ENCODE measurements around the gene XYLT1. TPM values are rescaled to one million over a fixed set of nuclear protein-coding genes. Genes with fewer than 3 reads are reported as not detected.

Gene XYLT1
- total and polyA plus RNA-seq, 7 donors = 0.67 to 2.5 (median 1.7) TPM

DNA sequence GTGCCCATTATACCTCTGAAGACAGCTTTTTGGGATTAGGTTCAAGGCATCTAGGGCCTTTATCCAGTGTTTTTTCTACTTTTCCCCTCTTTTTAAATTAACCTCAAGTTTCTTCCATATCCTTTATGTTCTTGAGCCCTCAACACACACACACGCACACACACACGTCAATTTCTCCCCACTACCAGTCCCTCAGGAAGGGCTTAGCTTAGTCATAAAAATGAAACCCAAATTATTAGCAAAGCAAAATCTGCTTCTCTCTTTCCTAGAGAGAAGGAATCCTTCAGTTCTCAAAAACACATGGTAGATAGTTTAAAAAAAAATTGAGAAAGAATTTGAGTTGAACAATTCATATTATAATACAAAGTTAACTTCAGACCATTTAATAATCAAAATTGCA lies 401.1 kb downstream of the XYLT1 start:
- no peak overlapping the region for H3K27ac ChIP-seq
- no peaks in the 10 kb centered on the region for H3K4me1 ChIP-seq
- no peak for ATAC-seq
- intact Hi-C loops (cut with DNase I) = no loop called here
- DNase-seq = no peak
- WGBS, 3 donors = 43 to 49% (median 49%) methylated on average over 2 of the region's 2 CpGs
- no peaks in the 10 kb centered on the region for H3K9me3 ChIP-seq
- H3K4me3 ChIP-seq = no peak overlapping the region
- H3K36me3 ChIP-seq (ENCODE audit: insufficient read depth in 1 of 2, low read depth in 1 of 2) = no peaks in the 10 kb centered on the region
- H3K27me3 ChIP-seq (ENCODE audit: insufficient read depth in 3 of 3, low read length in 2 of 3) = peaks cover 1 to 5% (median 2%) of the 10 kb centered on the region in 3 donors
- TF ChIP-seq, protein P1, sequence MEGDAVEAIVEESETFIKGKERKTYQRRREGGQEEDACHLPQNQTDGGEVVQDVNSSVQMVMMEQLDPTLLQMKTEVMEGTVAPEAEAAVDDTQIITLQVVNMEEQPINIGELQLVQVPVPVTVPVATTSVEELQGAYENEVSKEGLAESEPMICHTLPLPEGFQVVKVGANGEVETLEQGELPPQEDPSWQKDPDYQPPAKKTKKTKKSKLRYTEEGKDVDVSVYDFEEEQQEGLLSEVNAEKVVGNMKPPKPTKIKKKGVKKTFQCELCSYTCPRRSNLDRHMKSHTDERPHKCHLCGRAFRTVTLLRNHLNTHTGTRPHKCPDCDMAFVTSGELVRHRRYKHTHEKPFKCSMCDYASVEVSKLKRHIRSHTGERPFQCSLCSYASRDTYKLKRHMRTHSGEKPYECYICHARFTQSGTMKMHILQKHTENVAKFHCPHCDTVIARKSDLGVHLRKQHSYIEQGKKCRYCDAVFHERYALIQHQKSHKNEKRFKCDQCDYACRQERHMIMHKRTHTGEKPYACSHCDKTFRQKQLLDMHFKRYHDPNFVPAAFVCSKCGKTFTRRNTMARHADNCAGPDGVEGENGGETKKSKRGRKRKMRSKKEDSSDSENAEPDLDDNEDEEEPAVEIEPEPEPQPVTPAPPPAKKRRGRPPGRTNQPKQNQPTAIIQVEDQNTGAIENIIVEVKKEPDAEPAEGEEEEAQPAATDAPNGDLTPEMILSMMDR (IDR thresholded peaks at IDR 0.05) = no peak

DNA sequence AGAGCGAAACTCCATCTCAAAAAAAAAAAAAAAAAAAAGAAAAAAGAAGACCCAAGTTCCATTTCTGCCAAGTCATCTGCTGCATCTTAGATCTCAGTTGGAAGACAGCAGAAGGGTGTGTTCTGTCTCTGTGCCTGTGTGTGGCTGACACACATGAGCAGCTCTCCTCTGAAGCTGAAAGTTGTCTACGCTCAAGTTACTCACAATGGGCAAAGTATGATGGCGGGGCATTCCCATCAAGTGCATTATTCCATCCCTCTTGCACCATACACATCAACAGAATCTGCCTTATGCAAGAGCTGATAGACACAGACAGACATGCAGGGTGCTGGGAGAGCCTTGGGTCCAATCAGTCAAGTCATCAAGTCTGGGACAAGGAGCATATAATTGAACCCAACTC lies 402.2 kb downstream of the XYLT1 start:
- H3K36me3 ChIP-seq (ENCODE audit: insufficient read depth in 1 of 2, low read depth in 1 of 2) = no peaks in the 10 kb centered on the region
- no peaks in the 10 kb centered on the region for H3K9me3 ChIP-seq
- H3K4me3 ChIP-seq = no peak overlapping the region
- DNase-seq (no peak), ATAC-seq (no peak)
- intact Hi-C loops (cut with DNase I) = no loop called here
- WGBS, 3 donors = 92 to 95% (median 92%) methylated on average over 3 of the region's 3 CpGs
- H3K4me1 ChIP-seq = no peaks in the 10 kb centered on the region
- TF ChIP-seq, protein P1 (IDR thresholded peaks at IDR 0.05) = no peak
- H3K27ac ChIP-seq = no peak overlapping the region
- peaks cover 1 to 5% (median 2%) of the 10 kb centered on the region in 3 donors for H3K27me3 ChIP-seq (ENCODE audit: insufficient read depth in 3 of 3, low read length in 2 of 3)

DNA sequence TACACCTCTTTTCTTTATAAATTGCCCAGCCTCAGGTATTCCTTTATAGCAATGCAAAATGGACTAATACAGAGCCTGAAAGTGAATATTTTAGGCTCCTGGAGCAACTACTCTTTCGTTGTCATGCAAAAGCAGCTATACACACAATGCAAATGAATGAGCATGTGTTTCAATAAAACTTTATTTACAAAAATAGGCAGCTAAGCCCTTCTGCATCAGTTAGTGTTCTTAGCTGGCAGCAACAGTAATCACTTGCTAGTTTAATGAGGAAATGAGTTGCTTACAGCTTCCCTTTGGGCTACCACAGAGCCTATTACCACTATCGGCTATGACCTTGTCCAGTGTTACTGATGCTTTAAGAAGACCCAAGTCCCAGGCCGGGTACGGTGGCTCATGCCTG lies 402.9 kb downstream of the XYLT1 start:
- Histone ChIP-seq H3K9me3 (no peaks in the 10 kb centered on the region), H3K4me1 (no peaks in the 10 kb centered on the region), H3K27ac (no peak overlapping the region), H3K36me3 (ENCODE audit: insufficient read depth in 1 of 2, low read depth in 1 of 2) (no peaks in the 10 kb centered on the region), H3K4me3 (no peak overlapping the region), H3K27me3 (ENCODE audit: insufficient read depth in 3 of 3, low read length in 2 of 3) (peaks cover 0 to 5% (median 1%) of the 10 kb centered on the region in 3 donors)
- 86 to 91% (median 90%) methylated on average over 4 of the region's 4 CpGs for WGBS, 3 donors
- ATAC-seq = no peak
- DNase-seq = no peak
- TF ChIP-seq, protein P1 (IDR thresholded peaks at IDR 0.05) = no peak
- intact Hi-C loops (cut with DNase I) = no loop called here

DNA sequence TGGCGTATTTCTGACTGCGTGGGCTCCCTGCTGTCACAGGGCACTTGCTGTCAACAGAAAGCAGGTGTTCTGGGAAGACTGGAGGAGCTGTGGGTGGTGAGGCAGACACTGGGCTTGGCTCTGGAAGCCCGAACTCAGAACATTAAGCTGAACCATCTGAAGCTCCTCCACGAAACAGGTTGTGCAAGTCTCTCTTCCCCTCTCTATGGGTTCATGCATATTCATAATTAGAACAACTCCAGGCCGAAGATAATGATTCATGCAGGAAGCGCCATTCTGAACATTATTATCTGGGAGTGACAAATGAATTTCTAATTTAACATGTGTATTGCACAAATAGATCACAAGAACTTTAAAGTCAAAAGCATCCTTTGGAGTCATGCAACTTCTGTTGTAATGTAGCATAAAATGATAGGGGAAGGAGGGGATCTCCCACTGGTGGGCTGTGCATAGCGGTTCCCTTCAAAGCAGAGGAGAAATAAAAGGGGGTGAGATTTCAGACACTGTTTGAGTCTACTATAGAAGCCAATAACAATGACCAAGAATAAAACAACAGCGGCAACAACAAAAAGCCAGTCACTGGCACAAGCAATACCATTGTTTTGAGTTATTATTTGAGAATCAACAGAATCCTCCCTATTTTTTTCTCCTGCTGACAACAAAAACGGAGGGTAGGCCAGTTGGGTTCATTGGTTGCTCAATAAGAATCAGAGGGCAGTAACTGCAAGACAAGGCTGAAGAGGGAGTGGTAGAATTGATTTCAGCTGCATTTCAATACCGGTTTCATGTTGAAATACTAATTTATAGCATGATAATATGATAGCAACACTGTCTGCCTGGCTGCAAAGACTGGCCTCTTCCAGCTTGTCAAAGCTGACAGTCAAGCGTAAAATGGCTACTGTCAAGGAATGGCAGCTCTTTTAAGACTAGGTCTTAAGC lies 407.3 kb downstream of the XYLT1 start:
- no peak for ATAC-seq
- H3K4me1 ChIP-seq = no peaks in the 10 kb centered on the region
- H3K36me3 ChIP-seq (ENCODE audit: insufficient read depth in 1 of 2, low read depth in 1 of 2) = no peaks in the 10 kb centered on the region
- TF ChIP-seq, protein P1 (IDR thresholded peaks at IDR 0.05) = no peak
- intact Hi-C loops (cut with DNase I) = no loop called here
- no peak overlapping the region for H3K4me3 ChIP-seq
- DNase-seq = no peak
- H3K9me3 ChIP-seq = no peaks in the 10 kb centered on the region
- WGBS, 3 donors = 66 to 77% (median 76%) methylated on average over 11 of the region's 11 CpGs
- H3K27me3 ChIP-seq (ENCODE audit: insufficient read depth in 3 of 3, low read length in 2 of 3) = peaks cover 0 to 1% (median 0%) of the 10 kb centered on the region in 3 donors
- H3K27ac ChIP-seq = no peak overlapping the region

Data from psoas muscle (tissue), 8 donors.